ENCODE measurements around the gene FLOT2. TPM values are rescaled to one million over a fixed set of nuclear protein-coding genes. Genes with fewer than 3 reads are reported as not detected.
A peak's percentile ranks its signal among the peaks of the same experiment; 100 is the strongest.

Gene FLOT2
- total and polyA plus RNA-seq, 10 of the 15 experiments (the other 5 are each of a cell fraction or from before 2014, with no cell fraction given) = 56.8 to 302 (median 149) TPM

DNA sequence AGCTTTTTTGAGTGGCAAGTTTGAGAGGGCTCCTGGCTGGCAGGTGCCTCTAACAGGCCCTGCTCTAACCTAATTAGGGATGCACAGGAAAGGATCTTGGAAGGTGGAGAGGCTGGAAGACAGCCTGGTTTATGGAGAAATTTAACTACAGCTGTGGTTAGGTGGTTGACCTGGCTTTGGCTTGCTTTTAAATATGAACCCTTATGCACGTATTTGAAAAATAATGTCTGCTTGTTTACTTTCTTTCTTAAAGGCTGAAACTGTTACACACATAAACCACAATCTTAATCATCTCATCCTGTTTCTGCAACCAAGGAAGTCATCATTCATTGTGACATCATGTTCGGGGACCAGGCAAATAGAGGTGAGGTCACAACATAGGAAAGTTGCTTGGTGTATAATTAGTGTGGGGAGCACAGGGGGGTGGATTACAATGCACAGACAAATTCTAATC lies 28.4 kb upstream of the FLOT2 start (continued):
- TF ChIP-seq IRF5 (IDR thresholded peaks at IDR 0.05; ENCODE audit: borderline replicate concordance) = no peak
- no peak for TF ChIP-seq HCFC1 (IDR thresholded peaks at IDR 0.05; ENCODE audit: low read length)
- 0 out of 2 replicates have a peak, but pooled peaks have one; percentile 17 for TF ChIP-seq JUNB (IDR thresholded peaks at IDR 0.05)
- TF ChIP-seq GABPA (IDR thresholded peaks at IDR 0.05; ENCODE audit: low read depth) = peak; percentile 69
- TF ChIP-seq NFIC (IDR thresholded peaks at IDR 0.05; ENCODE audit: low read depth, low read length) = peak; percentile 62; the same call in 1 of the 2 replicates
- no peak for TF ChIP-seq MXI1 (IDR thresholded peaks at IDR 0.05; ENCODE audit: low read depth, low read length)
- TF ChIP-seq HDGF (IDR thresholded peaks at IDR 0.05) = no peak
- no peak for TF ChIP-seq RAD21 (IDR thresholded peaks at IDR 0.05; ENCODE audit: insufficient read depth, low read depth, low read length)
- no peak for TF ChIP-seq EZH2 (IDR thresholded peaks at IDR 0.05; ENCODE audit: borderline replicate concordance, control insufficient read depth, low read depth, low read length)
- TF ChIP-seq NRF1 (conservative IDR thresholded peaks at IDR 0.05; ENCODE audit: low read depth, low read length) = no peak
- TF ChIP-seq CEBPZ (IDR thresholded peaks at IDR 0.05; ENCODE audit: low read depth, low read length) = no peak
- TF ChIP-seq, protein P1, sequence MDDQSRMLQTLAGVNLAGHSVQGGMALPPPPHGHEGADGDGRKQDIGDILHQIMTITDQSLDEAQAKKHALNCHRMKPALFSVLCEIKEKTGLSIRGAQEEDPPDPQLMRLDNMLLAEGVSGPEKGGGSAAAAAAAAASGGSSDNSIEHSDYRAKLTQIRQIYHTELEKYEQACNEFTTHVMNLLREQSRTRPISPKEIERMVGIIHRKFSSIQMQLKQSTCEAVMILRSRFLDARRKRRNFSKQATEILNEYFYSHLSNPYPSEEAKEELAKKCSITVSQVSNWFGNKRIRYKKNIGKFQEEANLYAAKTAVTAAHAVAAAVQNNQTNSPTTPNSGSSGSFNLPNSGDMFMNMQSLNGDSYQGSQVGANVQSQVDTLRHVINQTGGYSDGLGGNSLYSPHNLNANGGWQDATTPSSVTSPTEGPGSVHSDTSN (IDR thresholded peaks at IDR 0.05; ENCODE audit: insufficient replicate concordance, low read depth, low read length) = peak; percentile 66
- no peak for TF ChIP-seq IRF4 (IDR thresholded peaks at IDR 0.05; ENCODE audit: low read depth, low read length)
- TF ChIP-seq NR2F1 (conservative IDR thresholded peaks at IDR 0.05) = 0 out of 2 replicates have a peak, but pooled peaks have one; percentile 36
- peak; percentile 60 for TF ChIP-seq RELB (IDR thresholded peaks at IDR 0.05; ENCODE audit: low read depth)
- no peak for TF ChIP-seq SIN3A (IDR thresholded peaks at IDR 0.05; ENCODE audit: low read depth, low read length)
- TF ChIP-seq MLLT1 (IDR thresholded peaks at IDR 0.05) = 0 out of 2 replicates have a peak, but pooled peaks have one; percentile 48
- TF ChIP-seq BCL11A (IDR thresholded peaks at IDR 0.05; ENCODE audit: low read depth, low read length) = peak; percentile 9; the same call in 1 of the 2 replicates
- TF ChIP-seq USF2 (IDR thresholded peaks at IDR 0.05; ENCODE audit: borderline replicate concordance, low read depth, low read length) = no peak
- TF ChIP-seq IKZF1 (conservative IDR thresholded peaks at IDR 0.05) = peak; percentile 63
- TF ChIP-seq CREB1 (IDR thresholded peaks at IDR 0.05; ENCODE audit: low read depth) = peak; percentile 96

All from GM12878 (cell line).